ENCODE results near the gene BDKRB2. TPM values are rescaled to one million over a fixed set of nuclear protein-coding genes. Genes with fewer than 3 reads are reported as not detected.

BDKRB2 gene
- total and polyA plus RNA-seq, 2 of the 8 experiments (the other 6 are each of a cell fraction or from before 2014, with no cell fraction given), result 0.13 to 0.21 TPM

DNA sequence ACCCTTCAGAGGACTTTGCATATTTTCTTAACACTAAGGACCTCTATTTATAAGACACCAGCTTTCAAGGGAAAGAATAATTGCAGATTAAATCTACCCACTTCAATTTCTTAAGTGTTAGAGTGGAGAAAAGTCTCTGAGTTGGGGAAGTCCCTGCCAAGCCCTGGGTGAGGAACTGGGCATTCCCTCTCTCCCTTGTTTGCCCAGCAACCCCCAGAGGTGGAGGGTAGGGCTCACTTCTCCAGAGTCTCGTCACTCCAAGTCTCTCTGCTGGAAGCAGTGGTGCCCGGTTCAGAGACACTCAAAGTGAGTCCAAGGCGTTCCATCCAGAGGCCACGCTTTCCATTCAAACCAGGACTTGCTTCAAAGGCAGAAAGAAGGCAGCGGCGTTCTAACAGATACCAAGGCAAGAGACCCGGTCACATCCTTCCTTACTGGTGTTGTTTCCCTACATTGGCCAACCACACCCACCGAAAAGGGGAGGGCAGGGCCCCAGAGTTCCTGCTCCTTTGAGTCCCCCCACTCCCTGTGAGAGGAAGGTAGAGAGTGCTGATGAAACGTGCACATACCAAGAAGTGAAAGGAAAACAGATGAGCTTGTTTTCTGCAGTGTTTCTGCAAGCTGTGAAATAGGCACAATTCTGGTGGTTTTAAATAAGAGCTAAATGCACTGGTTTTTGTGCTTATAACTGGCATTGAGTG is 6.1 kb upstream of the BDKRB2 start (continued):
- no peak for TF ChIP-seq YY1 (IDR thresholded peaks at IDR 0.05; ENCODE audit: low read depth, low read length)
- no peak for TF ChIP-seq EZH2 (IDR thresholded peaks at IDR 0.05; ENCODE audit: low read depth, low read length, severe bottlenecking)
- TF ChIP-seq CHD1 (IDR thresholded peaks at IDR 0.05; ENCODE audit: low read depth, low read length), result no peak
- no peak for TF ChIP-seq SP2 (IDR thresholded peaks at IDR 0.05; ENCODE audit: low read length)
- TF ChIP-seq HDAC2 (IDR thresholded peaks at IDR 0.05; ENCODE audit: borderline replicate concordance in 1 of 2, low read depth in 2 of 2, low read length in 2 of 2), result no peak
- no peak for TF ChIP-seq RNF2 (IDR thresholded peaks at IDR 0.05; ENCODE audit: borderline replicate concordance, low read depth, low read length, missing control alignments, poor library complexity, severe bottlenecking)
- TF ChIP-seq TCF12 (IDR thresholded peaks at IDR 0.05; ENCODE audit: low read depth, low read length), result no peak
- TF ChIP-seq RBBP5 (IDR thresholded peaks at IDR 0.05; ENCODE audit: borderline replicate concordance, low read depth, low read length), result no peak

Measured in H1 (cell line).